GM12865 (cell line): Measurements from ENCODE around the gene TMEM31.

ENCODE experiments used
- DNase-seq: peaks from one replicate; pipeline ENCODE4 v3.0.0; 2010; ENCODE audit warnings: low read depth
- H3K4me3 ChIP-seq: 2 replicates; pipeline ENCODE4 v1.5.1; 2011; ENCODE audit warnings: mild to moderate bottlenecking, low read depth, low read length, control low read depth
- CTCF ChIP-seq: IDR thresholded peaks from 2 replicates; pipeline ENCODE4 v1.5.1; 2011; ENCODE audit warnings: low read length, control low read depth, low read depth, inconsistent platforms; ENCODE audit not compliant: insufficient read depth; ENCODE audit errors: missing control alignments

Gene TMEM31

DNA sequence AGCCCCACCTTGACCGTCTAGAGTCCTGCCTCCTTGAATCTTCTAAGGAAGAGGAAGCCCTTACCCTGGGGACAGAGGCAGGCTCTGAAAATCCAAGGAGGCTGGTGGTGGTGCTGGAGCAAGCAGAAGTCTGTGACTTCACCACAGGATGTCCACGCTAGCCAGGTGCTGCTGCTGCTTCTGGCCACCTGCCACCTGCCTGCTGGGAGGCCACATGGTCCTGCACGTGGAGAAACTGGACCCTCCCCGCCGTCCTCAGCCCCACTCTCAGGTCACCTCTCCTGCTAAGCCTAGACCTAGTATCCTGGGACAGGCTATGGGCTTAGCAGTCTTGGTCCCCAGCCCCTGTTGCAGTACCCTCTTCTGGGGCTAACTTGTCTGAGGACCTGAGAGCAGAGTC is 15.8 kb downstream of the TMEM31 start:
- DNase-seq, result no peak
- H3K4me3 ChIP-seq, result no peak overlapping the region
- no peak for TF ChIP-seq CTCF

GRCh38 chrX:103727115-103727514 is 16.4 kb downstream of the TMEM31 start:
- no peak overlapping the region for H3K4me3 ChIP-seq
- TF ChIP-seq CTCF, result no peak
- DNase-seq, result no peak

DNA sequence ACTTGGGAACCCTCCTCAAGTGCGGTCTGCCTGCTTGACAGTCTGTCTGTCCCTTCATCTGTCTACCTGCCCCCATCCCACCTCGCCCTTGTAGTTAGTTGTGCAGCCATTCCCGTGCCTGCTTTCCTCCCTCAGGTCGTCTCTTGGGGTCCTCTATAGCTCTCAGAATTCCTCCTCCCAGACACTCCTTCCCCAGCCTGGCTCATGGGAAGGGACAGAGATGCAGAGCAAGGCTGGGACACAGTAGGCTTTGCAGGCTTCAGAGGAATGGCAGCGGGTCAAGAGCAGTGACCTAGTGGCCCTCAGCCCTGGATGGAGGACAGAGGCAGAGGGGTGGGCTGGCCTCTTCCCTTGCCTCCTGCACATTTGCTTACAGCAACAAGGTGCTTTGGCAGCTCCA is 18.3 kb downstream of the TMEM31 start:
- TF ChIP-seq CTCF, result no peak
- no peak for DNase-seq
- H3K4me3 ChIP-seq, result no peak overlapping the region

GRCh38 chrX:103730147-103730795 is 19.6 kb downstream of the TMEM31 start:
- no peak for TF ChIP-seq CTCF
- no peak overlapping the region for H3K4me3 ChIP-seq
- no peak for DNase-seq

DNA sequence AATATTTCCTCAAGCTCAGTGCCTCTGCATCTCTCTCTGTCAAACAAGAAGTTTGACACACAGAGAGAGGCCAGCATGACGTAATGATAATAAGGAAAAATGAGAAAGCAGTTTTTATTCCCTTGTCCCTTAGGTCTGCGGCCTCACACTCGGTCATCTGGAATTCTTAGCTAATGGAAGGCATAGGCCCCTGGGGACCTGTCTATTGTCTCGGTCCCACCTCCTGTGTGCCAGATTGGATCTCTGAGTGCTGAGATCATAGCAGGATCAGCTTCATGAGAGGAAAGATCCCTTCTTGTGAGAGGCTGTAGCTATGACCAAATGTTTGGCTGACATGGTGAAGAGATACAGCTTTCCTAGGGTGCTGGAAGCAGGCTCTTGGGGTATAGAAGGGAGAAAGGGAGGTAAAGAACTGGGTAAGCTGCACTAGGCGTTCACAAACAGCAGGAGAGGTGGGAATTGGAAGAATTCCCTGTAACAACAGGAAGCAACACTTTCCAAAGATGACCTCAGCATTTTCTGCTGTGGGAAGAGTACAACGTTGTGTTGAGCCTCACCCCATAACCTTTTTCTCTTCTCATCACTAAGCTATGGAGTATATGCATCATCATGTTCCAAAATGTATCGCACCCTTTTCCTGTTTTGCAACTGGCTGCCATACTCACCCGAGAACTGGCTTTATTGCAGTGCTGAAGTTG is 20.2 kb downstream of the TMEM31 start:
- no peak overlapping the region for H3K4me3 ChIP-seq
- DNase-seq, result no peak
- no peak for TF ChIP-seq CTCF

DNA sequence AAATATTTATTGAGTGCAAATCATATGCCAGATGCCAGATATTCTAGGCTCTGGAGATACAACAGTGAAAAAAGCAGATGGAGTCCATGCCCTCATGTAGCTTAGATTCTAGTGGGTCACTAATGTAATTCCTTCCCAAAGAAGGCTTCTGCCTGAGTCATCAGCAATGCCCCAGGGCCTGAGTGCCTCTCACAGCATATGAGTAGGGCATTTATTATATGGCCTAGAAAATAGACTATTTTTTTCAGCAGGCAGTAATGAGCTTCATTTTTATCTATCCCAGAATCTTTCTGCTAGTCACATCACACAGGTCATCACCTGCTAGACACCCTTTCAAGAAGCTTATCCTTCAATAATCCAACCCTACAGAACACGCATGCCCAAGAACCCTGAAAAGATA is 22.3 kb downstream of the TMEM31 start:
- no peak for TF ChIP-seq CTCF
- no peak overlapping the region for H3K4me3 ChIP-seq
- no peak for DNase-seq
